GM18867 (cell line): Measurements from ENCODE around the gene OR6Y1.

ENCODE experiments used
- ATAC-seq: cut with Tn5 transposase; IDR thresholded peaks from one replicate; pipeline ENCODE4 v1.9.1; 2021; ENCODE audit warnings: mild to moderate bottlenecking, moderate library complexity; ENCODE audit not compliant: unreplicated experiment

OR6Y1 gene

GRCh38 chr1:158554352-158554751 lies at the start of gene OR6Y1:
Gene OR6Y1 (minus strand): TSS chr1:158554405. CDS start chr1:158548105, 6,300 bp downstream.
- ATAC-seq = no peak

GRCh38 chr1:158600735-158601134 lies 46.5 kb upstream of the OR6Y1 start:
- no peak for ATAC-seq

- ATAC-seq = no peak
These were observed 32.7 kb upstream of the OR6Y1 start for GRCh38 chr1:158586942-158587341.

GRCh38 chr1:158583962-158584361 lies 29.8 kb upstream of the OR6Y1 start:
- ATAC-seq = no peak

GRCh38 chr1:158579733-158580132 lies 25.5 kb upstream of the OR6Y1 start, which contains the start of gene OR10X1:
Gene OR10X1 (minus strand): TSS chr1:158579899. CDS start chr1:158579899, 0 bp downstream.
- ATAC-seq = no peak

GRCh38 chr1:158577561-158577960 lies 23.4 kb upstream of the OR6Y1 start:
- no peak for ATAC-seq

- ATAC-seq = no peak
These were observed 18.0 kb upstream of the OR6Y1 start for GRCh38 chr1:158572226-158572625.

GRCh38 chr1:158570480-158570879 lies 16.3 kb upstream of the OR6Y1 start, which contains the start of gene OR6P1:
Gene OR6P1 (minus strand): TSS chr1:158570580. CDS start chr1:158563604, 6,976 bp downstream.
- ATAC-seq = no peak

- ATAC-seq = no peak
These were observed 10.4 kb upstream of the OR6Y1 start for GRCh38 chr1:158564608-158565007.

- no peak for ATAC-seq
These were observed 9.6 kb upstream of the OR6Y1 start for GRCh38 chr1:158563853-158564252.

- no peak for ATAC-seq
These were observed 5.5 kb upstream of the OR6Y1 start for GRCh38 chr1:158559696-158560095.

GRCh38 chr1:158552296-158552695 lies 1.9 kb downstream of the OR6Y1 start:
- ATAC-seq = no peak

- ATAC-seq = no peak
These were observed 6.7 kb downstream of the OR6Y1 start for GRCh38 chr1:158547533-158547932.

- ATAC-seq = no peak
These were observed 16.6 kb downstream of the OR6Y1 start for GRCh38 chr1:158537609-158538008.

- ATAC-seq = no peak
These were observed 19.7 kb downstream of the OR6Y1 start for GRCh38 chr1:158534496-158534895.

GRCh38 chr1:158527190-158527815 lies 26.9 kb downstream of the OR6Y1 start:
- ATAC-seq = no peak

- ATAC-seq = no peak
These were observed 32.5 kb downstream of the OR6Y1 start for GRCh38 chr1:158521666-158522058.

GRCh38 chr1:158520955-158521665 lies 33.1 kb downstream of the OR6Y1 start:
- no peak for ATAC-seq

- no peak for ATAC-seq
These were observed 34.2 kb downstream of the OR6Y1 start for GRCh38 chr1:158520021-158520420.

- ATAC-seq = no peak
These were observed 37.2 kb downstream of the OR6Y1 start for GRCh38 chr1:158516966-158517365.

- no peak for ATAC-seq
These were observed 44.6 kb downstream of the OR6Y1 start for GRCh38 chr1:158509471-158510156.

- ATAC-seq = no peak
These were observed 46.7 kb downstream of the OR6Y1 start for GRCh38 chr1:158507511-158507910.
